IPS-NIHi7 (cell line): ENCODE data around the gene MCOLN1.
"Not testable (repeated sequence)": the region's sequence is repeated elsewhere in the genome, so short reads cannot be mapped to it uniquely, and the experiment has no call there.

Experiments
- DNase-seq: peaks from one replicate; pipeline ENCODE4 v3.0.0; 2012; ENCODE audit warnings: mixed read lengths; ENCODE audit errors: extremely low spot score

The MCOLN1 gene

DNA sequence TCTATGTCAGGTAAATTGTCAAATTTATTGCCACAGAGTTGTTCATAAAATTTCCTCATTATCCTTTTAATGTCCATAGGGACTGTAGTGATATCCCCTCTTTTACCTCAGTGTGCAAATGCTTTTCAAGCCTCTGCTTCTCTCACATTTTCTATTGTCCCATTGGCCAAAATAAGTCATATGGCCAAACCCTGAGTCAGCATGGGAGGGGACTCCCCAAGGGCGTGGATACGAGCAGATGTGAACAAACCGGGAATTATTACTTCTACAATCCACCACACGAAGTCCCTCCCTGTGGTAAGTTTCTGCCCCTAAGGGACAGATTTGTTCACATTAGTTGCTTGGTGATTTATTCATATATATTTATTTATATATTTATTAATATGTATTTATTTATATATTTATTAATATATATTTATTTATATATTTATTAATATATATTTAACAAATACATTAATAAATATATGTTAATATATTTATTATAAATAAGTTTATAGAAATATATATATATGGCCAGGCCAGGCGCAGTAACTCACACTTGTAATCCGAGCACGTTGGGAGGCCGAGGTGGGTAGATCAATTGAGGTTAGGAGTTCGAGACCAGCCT, 53.1 kb downstream of the MCOLN1 start:
- no peak for DNase-seq

DNA sequence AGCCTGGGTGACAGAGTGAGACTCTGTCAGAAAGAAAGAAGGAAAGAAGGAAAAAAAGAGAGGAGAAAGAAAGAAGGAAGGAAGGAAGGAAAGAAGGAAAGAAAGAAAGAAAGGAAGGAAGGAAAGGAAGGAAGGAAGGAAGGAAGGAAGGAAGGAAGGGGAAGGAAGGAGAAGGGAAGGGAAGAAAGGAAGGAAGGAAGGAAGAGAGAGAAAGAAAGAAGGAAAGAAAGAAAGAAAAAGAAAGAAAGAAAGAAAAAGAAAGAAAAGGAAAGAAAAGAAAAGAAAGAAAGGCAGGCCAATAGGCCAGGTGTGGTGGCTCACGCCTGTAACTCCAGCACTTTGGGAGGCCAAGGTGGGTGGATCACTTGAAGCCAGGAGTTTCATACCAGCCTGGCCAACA, 55.0 kb downstream of the MCOLN1 start:
- DNase-seq = not testable (repeated sequence)

DNA sequence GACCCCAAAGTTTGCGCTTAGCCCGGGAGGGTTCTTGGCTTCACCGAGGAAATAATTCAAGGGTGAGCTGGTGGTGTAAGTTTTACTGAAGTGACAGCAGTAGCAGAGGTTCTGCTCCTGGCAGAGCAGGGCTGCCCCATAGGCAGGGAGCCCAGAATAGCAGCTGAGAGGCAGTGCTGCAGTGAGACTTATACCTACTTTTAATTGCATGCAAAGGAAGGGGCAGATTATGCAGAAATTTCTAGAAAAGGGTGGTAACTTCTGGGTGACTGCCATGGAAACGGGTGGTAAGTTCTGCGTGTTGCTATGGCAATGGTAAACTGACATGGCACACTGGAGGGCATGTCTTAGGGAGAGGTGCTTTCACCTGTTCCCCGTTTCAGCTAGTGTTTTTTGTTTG, 55.7 kb downstream of the MCOLN1 start:
- no peak for DNase-seq

- no peak for DNase-seq
Measured at GRCh38 chr19:7579182-7579581, 56.8 kb downstream of the MCOLN1 start.

- no peak for DNase-seq
Measured at GRCh38 chr19:7582446-7582845, 60.0 kb downstream of the MCOLN1 start.
